Brain microvascular endothelial cell (primary cell): ENCODE results near the gene DUSP6.
A peak's percentile ranks its signal among the peaks of the same experiment; 100 is the strongest.

ENCODE experiments used
- DNase-seq: peaks from one replicate; pipeline ENCODE4 v3.0.0-alpha.2; 2020
- H3K27ac ChIP-seq: fragments of 250-450 bp; sonication (Bioruptor Pico); 2 replicates; pipeline ENCODE4 v1.5.1; 2020; ENCODE audit warnings: mild to moderate bottlenecking, moderate library complexity
- H3K27me3 ChIP-seq: fragments of 250-450 bp; sonication (Bioruptor Pico); replicated peaks from 2 replicates; pipeline ENCODE4 v1.5.1; 2020; ENCODE audit warnings: mild to moderate bottlenecking
- H3K36me3 ChIP-seq: fragments of 250-450 bp; sonication (Bioruptor Pico); replicated peaks from 2 replicates; pipeline ENCODE4 v1.5.1; 2020; ENCODE audit warnings: mild to moderate bottlenecking
- H3K4me3 ChIP-seq: 2 replicates; pipeline ENCODE4 v1.5.1; 2011; ENCODE audit warnings: low read depth, mild to moderate bottlenecking, control low read depth, low read length, moderate library complexity
- in situ Hi-C: cut with HindIII; loops from 2 replicates; pipeline ENCODE4 v1.10.0; 2017; ENCODE audit warnings: low sequenced_read_pairs, low pct_ligation_motif_present
- TF ChIP-seq, protein P1 (sequence below): IDR thresholded peaks from 2 replicates; pipeline ENCODE4 v1.5.1; 2011; ENCODE audit warnings: low read depth, mild to moderate bottlenecking, moderate library complexity, low read length, control low read depth, inconsistent platforms; ENCODE audit errors: missing control alignments

The DUSP6 gene

DNA sequence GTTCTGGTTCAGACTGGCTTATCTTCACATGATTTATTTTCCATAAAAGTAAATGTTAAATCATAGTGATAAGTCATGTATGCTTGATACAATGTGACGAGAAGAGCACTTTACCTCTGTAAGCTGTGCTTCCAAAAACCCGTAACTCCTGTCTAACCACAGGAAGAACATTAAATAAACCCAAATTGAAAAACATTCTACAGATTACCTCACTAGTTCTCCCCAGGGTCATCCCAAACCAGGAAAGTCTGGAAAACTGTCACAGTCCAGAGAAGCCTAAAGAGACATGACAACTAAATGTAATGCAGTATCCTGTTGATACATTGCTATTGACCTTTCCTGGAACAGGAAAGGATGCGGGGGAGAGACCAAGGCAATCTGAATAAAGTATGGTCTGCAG is 32.5 kb upstream of the DUSP6 start:
- H3K27me3 ChIP-seq = no peaks in the 10 kb centered on the region
- in situ Hi-C loops = no loop called here
- no peak for DNase-seq
- H3K27ac ChIP-seq = peak overlapping the region; percentile 8
- H3K36me3 ChIP-seq = no peaks in the 10 kb centered on the region
- TF ChIP-seq, protein P1, sequence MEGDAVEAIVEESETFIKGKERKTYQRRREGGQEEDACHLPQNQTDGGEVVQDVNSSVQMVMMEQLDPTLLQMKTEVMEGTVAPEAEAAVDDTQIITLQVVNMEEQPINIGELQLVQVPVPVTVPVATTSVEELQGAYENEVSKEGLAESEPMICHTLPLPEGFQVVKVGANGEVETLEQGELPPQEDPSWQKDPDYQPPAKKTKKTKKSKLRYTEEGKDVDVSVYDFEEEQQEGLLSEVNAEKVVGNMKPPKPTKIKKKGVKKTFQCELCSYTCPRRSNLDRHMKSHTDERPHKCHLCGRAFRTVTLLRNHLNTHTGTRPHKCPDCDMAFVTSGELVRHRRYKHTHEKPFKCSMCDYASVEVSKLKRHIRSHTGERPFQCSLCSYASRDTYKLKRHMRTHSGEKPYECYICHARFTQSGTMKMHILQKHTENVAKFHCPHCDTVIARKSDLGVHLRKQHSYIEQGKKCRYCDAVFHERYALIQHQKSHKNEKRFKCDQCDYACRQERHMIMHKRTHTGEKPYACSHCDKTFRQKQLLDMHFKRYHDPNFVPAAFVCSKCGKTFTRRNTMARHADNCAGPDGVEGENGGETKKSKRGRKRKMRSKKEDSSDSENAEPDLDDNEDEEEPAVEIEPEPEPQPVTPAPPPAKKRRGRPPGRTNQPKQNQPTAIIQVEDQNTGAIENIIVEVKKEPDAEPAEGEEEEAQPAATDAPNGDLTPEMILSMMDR = no peak
- H3K4me3 ChIP-seq = no peak overlapping the region

DNA sequence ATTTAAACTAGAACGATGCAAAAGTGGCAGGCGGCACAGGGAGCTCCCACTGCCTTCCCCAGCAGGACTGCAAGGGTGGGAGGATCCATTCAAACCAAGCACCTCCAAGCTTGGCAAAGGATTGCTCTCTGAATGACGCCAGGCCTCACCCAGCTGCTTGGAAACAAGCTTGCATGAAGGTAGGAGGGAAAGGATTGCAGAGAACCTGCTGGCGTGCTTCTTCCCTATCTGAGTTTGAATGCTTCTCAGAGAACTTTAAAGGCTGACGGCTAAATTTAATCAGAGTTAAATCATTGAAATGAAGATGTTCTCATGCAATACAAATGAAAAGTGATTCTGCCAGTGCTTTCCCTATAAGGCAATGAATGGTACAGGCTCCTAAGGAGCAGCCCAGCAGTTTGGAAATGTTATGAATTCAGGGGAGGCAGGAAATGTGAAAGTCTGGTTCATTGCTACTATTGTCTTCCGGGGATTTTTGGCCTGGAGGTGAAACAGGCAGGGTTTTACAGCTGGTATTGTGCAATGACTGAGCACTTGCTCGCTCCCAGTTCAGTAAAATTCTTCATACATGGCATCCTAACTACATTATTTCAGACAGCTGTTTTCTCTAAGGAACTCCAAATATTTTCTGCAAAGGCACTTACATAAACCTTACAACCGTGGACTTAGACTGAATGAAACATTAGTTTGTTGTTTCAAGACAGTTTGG is 31.9 kb upstream of the DUSP6 start:
- H3K27ac ChIP-seq = peak overlapping the region; percentile 32
- in situ Hi-C loops = no loop called here
- no peak overlapping the region for H3K4me3 ChIP-seq
- no peaks in the 10 kb centered on the region for H3K27me3 ChIP-seq
- H3K36me3 ChIP-seq = no peaks in the 10 kb centered on the region
- TF ChIP-seq, protein P1 = no peak
- DNase-seq = peak; percentile 54

DNA sequence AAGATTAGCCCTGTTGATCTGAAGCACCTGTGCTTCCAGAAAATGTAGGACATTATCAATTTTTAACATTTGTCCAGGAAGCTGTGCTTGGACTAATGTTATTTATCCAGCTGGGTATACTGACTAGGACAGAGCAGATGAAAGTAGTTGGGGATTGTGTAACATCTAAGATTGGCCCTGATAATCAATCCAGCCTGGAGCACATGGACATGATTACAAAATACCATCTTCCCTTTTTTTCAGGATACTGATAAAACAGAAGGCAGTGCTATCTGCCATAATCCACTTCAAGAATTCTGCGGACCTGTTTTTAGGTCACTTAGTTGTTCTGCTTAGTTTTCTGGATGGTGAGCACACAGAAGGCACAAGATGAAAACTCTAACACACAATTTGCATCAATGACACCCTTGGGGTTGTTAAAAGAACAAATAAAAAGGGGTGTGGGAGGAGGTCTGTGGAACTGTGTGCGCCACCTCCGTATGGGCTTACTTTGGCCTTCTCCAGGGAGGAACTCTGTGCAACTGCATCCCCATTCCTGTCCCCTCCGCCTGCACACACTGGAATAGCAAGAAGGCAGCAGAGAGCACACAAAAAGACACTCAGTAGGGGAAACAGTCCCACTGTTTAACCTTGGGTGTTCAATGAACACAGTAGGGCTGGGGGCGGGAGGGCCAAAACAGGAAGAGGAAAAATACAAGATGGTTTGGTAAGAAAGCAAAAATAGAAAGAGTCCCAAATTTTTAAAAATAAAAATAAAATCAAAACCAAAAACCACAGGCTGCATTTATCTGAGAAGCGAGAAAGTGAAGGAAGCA is 31.1 kb upstream of the DUSP6 start:
- in situ Hi-C loops = no loop called here
- H3K27me3 ChIP-seq = no peaks in the 10 kb centered on the region
- H3K27ac ChIP-seq = no peak overlapping the region
- TF ChIP-seq, protein P1 = no peak
- H3K4me3 ChIP-seq = no peak overlapping the region
- H3K36me3 ChIP-seq = no peaks in the 10 kb centered on the region
- DNase-seq = no peak

DNA sequence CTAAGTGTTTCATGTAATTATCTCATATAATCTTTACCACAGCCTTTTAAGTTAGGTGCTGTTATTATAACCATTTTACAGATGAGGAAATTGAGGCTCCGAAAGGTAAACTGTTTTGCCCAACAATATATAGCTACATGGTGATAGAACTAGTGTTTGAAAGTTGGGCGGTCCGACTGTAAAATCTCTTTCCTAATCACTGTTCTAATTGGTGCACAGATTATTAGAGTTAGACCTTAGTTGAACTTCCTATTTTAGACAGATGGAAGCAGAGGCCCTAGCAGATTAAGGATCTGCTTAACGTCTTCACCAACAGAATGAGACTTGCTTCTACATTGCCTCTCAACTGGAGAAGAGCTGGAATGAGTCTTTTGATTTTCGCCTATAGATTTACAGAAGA is 30.0 kb upstream of the DUSP6 start:
- TF ChIP-seq, protein P1 = no peak

DNA sequence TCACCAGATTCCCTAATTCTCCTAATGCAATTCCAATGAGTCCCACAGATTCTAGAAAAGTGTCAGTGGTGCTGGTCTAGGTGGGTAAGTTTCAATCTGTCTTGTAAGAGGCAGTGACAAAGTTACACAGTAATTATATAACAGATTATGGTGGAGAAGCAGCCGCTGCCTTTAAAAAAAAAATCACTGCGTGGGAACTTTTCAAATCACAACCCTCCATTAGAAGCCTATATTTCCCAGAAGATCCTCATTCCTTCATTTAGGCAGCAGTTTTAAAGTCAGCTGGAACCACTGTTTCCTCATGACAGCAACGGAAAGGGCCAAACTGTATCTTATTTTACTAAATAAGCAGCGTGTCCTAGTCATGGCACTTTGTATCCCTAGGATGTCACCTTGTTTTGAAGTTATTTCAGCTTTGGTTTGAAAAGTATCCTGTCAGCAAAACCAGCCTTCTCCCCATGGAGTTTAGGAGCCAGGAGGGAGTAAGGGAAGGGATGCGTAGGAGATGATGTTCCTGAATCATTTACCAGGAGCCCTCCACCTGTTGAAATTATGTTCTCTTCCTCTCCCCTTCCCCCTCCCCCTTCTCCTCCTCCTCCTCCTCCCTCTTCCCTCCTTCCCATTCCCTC is 27.7 kb upstream of the DUSP6 start:
- Histone ChIP-seq H3K4me3 (no peak overlapping the region), H3K27me3 (no peaks in the 10 kb centered on the region), H3K27ac (no peak overlapping the region), H3K36me3 (no peaks in the 10 kb centered on the region)
- TF ChIP-seq, protein P1 = no peak
- in situ Hi-C loops = no loop called here
- no peak for DNase-seq

More for the DNA sequence above, 30.0 kb upstream of the DUSP6 start:
- Histone ChIP-seq H3K4me3 (no peak overlapping the region), H3K27me3 (no peaks in the 10 kb centered on the region), H3K36me3 (no peaks in the 10 kb centered on the region), H3K27ac (no peak overlapping the region)
- in situ Hi-C loops = no loop called here
- no peak for DNase-seq
